HG03457 (cell line): ENCODE results near the gene MCTP1.

Source experiments
- ATAC-seq: cut with Tn5 transposase; IDR thresholded peaks from one replicate; pipeline ENCODE4 v1.9.1; 2021; ENCODE audit warnings: moderate number of reproducible peaks; ENCODE audit not compliant: unreplicated experiment

Gene MCTP1

GRCh38 chr5:95080030-95080429 lies 204.9 kb downstream of the MCTP1 start:
- no peak for ATAC-seq

DNA sequence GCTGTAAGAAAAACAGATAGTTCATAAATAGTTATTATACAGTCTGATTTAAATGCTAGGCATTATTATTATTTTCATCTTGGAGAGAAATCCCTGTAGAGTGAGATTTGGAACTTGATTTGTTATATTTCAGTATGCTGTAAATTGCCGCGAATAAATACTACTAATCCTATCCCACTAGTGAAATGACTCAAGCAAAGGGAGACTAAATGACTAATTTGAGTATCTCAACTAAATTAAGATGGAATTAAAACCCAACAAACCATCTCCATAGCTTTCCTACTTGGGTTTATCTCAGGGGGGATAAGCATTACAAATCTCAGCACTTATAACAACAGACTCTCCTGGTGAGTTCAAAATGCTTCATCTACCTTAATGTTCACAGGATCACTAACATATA lies 206.0 kb downstream of the MCTP1 start:
- ATAC-seq, result no peak

GRCh38 chr5:95076395-95077185 lies 208.3 kb downstream of the MCTP1 start:
- no peak for ATAC-seq

- no peak for ATAC-seq
Observed at GRCh38 chr5:95075111-95075510, 209.8 kb downstream of the MCTP1 start.

- ATAC-seq, result no peak
Observed at GRCh38 chr5:95072281-95072680, 212.6 kb downstream of the MCTP1 start.

- no peak for ATAC-seq
Observed at GRCh38 chr5:95070866-95071265, 214.0 kb downstream of the MCTP1 start.

GRCh38 chr5:95070453-95070852 lies 214.4 kb downstream of the MCTP1 start:
- ATAC-seq, result no peak

DNA sequence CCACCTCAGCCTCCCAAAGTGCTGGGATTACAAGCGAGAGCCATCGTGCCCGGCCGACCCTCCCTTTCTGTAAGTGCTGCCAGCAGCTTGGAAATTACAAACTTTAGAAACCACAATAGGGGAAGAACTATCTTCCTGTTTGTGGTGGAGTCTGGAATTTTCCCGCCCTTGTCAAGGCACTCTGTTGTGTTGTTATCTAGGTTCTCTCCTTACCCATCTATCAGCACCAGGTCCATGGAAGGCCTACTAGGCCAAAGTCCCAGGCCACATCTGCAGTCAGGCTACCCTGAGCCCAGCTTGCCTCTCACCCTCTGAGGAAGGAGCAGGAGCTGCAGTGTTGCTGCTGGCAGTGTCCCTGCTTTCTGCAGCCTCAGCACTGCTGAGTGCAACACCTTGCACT lies 214.9 kb downstream of the MCTP1 start:
- ATAC-seq, result no peak

GRCh38 chr5:95069021-95069420 lies 215.9 kb downstream of the MCTP1 start:
- no peak for ATAC-seq

GRCh38 chr5:95068289-95068910 lies 216.5 kb downstream of the MCTP1 start:
- ATAC-seq, result no peak

DNA sequence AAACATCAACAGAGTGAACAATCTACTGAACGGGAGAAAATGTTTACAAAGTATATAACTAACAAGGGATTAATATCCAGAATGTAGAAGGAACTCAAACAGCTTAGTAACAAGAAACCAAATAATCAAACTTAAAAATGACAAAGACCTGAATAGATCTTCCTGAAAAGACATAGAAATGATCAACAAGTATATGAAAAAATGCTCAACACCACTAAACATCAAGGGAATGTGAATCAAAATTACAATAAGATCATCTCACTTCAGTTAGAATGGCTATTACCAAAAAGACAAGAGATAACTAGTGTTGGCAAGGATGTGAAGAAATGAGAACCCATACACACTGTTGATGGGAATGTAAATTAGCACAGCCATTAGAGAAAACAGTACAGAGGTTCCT lies 218.8 kb downstream of the MCTP1 start:
- no peak for ATAC-seq

DNA sequence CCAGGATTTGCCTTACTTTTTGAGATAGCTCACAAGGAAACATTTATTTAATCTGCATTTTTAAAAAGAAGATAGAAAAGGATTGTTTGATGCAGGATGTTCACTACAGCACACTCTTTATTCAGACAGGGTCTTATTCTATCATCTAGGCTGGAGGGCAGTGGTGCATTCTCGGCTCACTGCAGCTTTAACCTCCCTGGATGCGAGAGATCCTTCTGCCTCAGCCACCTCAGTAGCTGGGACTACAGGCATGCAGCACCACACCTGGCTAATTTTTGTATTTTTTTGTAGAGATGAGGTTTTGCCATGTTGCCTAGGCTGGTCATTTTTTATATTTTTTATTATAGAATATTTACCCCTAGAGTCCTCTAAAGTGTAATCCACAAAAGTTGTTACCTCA lies 221.4 kb downstream of the MCTP1 start:
- no peak for ATAC-seq

DNA sequence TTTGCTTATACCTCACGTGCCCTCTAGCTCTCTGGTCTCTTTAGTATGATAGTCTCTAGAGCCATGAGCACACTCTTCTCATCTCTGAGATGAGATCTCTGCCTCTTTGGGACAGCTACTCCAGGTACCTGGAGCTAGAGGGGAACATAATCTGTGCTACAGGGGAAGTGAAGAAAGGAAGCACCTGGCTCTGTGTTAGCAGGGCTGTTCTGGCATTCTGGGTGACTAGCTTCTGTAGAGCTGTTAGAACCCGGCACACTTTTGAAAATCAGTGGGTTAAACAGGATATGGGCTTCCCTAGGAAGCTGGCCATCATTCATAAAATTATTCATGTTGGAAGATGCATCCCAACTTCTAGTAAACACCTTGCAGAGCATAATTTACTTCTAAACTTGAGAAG lies 224.8 kb downstream of the MCTP1 start:
- no peak for ATAC-seq

DNA sequence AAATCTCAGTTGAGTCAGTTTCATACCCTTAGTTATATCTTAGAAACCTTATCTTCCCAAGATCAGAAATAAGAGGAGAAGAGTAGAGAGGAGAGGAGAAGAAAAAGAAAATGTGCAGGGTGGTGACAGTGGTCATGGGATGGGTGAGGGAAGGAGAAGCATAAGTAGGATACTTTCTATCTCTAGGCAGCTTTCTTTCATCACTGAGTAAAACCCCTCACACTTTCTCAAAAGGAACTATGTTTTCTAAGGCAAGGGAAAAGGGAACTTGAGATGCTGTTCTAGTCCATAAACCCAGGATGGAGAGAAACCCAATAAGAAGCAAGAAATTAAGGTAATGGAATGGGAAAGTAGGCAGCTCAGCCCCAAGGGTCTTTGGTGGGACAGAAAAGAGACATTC lies 225.3 kb downstream of the MCTP1 start:
- no peak for ATAC-seq

- no peak for ATAC-seq
Observed at GRCh38 chr5:95057615-95058014, 227.3 kb downstream of the MCTP1 start.

DNA sequence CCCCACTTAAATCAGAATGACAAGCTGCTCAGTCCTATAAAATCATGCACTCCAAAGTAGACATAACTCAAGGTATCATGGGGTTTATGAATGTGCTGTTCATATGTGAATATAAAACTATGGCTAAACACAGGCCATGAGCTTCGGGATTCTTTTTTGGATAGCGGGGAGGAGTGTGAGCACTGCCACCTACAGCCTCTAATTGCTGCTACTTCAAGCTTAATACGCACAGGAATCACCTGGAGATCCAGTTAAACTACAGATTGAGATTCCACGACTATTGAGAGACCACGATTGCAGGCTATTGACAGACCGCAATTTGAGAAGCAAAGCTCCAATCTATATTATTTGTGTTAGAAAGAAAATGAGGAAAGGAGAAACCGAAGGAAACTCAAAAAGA lies 231.6 kb downstream of the MCTP1 start:
- no peak for ATAC-seq

DNA sequence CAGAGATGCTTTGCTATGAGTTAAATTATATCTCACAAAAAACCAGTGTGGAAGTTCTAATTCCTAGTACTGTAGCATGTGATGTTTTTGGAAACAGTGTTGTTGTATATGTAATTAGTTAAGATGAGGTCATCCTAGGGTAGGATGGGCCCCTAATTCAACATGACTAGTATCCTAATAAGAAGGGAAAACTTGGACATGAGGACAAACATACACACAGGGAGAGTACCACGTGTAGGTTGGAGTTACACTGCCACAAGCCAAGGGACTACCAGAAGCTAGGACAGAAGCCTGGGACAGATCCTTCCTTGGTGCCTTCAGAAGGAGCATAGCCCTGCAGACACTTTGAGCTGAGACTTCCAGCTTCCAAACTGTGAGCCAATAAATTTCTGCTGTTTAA lies 234.2 kb downstream of the MCTP1 start:
- no peak for ATAC-seq

DNA sequence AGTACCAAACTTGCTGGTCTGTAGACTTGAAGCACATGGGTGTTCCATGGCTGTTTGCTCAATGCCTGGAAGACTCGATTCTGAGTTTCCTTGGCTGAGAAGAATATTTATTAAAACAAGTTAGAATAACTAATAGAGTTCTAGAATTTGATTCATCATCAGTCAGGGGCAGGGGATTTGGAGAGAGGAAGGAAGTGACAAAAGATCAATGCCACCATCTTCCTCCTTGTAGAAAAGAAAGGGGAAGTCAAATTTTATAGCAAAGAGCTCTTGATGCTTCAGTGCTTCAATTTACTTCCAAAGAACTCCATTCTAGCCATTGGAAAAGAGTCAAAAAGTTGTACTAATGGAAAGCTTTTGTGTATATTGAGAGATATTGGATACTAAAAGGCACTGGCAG lies 236.3 kb downstream of the MCTP1 start:
- no peak for ATAC-seq

- no peak for ATAC-seq
Observed at GRCh38 chr5:95045181-95045965, 239.5 kb downstream of the MCTP1 start.

DNA sequence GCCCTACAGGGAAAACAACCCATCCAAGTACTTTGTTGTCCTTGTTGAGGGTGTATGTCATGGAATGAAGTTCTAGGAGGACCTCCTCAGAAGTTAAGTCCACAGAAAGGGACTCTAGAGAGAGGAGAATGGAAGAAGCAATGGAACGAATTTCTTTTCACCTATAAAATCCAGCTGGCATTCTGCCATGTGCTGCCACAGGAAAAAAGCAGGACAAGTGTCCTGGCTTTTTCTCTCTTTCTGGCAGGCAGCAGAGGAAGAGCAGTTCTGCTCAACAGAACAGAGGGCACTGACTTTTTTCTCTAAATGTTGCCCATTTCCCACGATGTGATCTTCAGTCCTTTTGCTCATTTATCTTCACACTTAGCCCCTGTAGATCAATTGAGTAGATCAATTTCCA lies 240.8 kb downstream of the MCTP1 start:
- ATAC-seq, result no peak

DNA sequence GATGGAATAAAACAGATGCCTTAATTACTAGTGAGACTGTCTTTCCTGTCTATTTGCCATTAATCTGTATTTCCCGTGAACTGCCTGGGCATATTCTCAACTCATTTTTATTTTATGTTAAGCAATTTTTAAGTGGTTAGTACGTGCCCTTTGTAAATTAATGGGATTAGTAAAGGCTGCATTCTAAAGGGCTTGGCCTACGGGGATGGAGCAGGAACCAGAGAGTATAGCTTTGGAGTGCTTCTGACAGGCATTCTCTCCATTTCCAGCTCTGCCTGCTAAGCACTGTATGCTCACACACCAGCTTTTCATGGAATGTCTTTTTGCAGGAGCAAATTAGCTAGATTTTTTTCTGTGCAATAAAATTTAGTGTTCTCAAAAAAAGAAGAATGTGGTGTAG lies 241.2 kb downstream of the MCTP1 start:
- no peak for ATAC-seq

- no peak for ATAC-seq
Observed at GRCh38 chr5:95043234-95043633, 241.7 kb downstream of the MCTP1 start.
